SK-N-SH treated with all-trans-retinoic acid at 6 μM for 48 hours (cell line): ENCODE data around the gene SHANK1.

Source experiments
- ATAC-seq: fragments of 200-7000 bp; cut with Tn5 transposase; 3 replicates; pipeline ENCODE4 v1.9.1; 2020; ENCODE audit warnings: mild to moderate bottlenecking, moderate library complexity
- ARNTL ChIP-seq: fragments of 450-650 bp; formaldehyde crosslinking; IDR thresholded peaks from 2 replicates; pipeline ENCODE4 v1.5.0; 2020; ENCODE audit warnings: low read depth, mild to moderate bottlenecking, moderate library complexity, borderline replicate concordance
- BACH2 ChIP-seq: fragments of 250-450 bp; sonication (Bioruptor Pico); IDR thresholded peaks from 2 replicates; pipeline ENCODE4 v1.9.0; 2021; ENCODE audit warnings: mild to moderate bottlenecking, borderline replicate concordance
- CREB5 ChIP-seq: fragments of 250-450 bp; sonication (Bioruptor Pico); IDR thresholded peaks from 2 replicates; pipeline ENCODE4 v1.5.1; 2020; ENCODE audit warnings: low read depth, mild to moderate bottlenecking, moderate library complexity
- CSDC2 ChIP-seq: fragments of 250-450 bp; sonication (Bioruptor Pico); IDR thresholded peaks from 2 replicates; pipeline ENCODE4 v1.5.0; 2020; ENCODE audit warnings: mild to moderate bottlenecking, moderate library complexity
- CSRNP3 ChIP-seq: fragments of 250-450 bp; sonication (Bioruptor Pico); IDR thresholded peaks from 2 replicates; pipeline ENCODE4 v1.5.1; 2021; ENCODE audit warnings: mild to moderate bottlenecking, moderate library complexity
- ESRRG ChIP-seq: fragments of 250-450 bp; sonication (Bioruptor Pico); IDR thresholded peaks from 2 replicates; pipeline ENCODE4 v1.6.1; 2021; ENCODE audit warnings: mild to moderate bottlenecking
- GLIS3 ChIP-seq: fragments of 250-450 bp; sonication (Bioruptor Pico); IDR thresholded peaks from 2 replicates; pipeline ENCODE4 v1.5.0; 2020; ENCODE audit warnings: mild to moderate bottlenecking, moderate library complexity
- ISL1 ChIP-seq: fragments of 250-450 bp; sonication (Bioruptor Pico); IDR thresholded peaks from 2 replicates; pipeline ENCODE4 v2.1.2; 2022; ENCODE audit warnings: mild to moderate bottlenecking, moderate library complexity
- PATZ1 ChIP-seq: fragments of 250-450 bp; sonication (Bioruptor Pico); IDR thresholded peaks from 2 replicates; pipeline ENCODE4 v1.8.0; 2020; ENCODE audit warnings: mild to moderate bottlenecking, moderate library complexity, borderline replicate concordance
- POU6F1 ChIP-seq: fragments of 250-450 bp; sonication (Bioruptor Pico); IDR thresholded peaks from 2 replicates; pipeline ENCODE4 v1.8.0; 2021; ENCODE audit warnings: low read depth, mild to moderate bottlenecking, moderate library complexity, borderline replicate concordance
- PPARA ChIP-seq: fragments of 250-450 bp; sonication (Bioruptor Pico); IDR thresholded peaks from 2 replicates; pipeline ENCODE4 v1.5.0; 2020; ENCODE audit warnings: mild to moderate bottlenecking, borderline replicate concordance
- RARB ChIP-seq: fragments of 250-450 bp; sonication (Bioruptor Pico); IDR thresholded peaks from 2 replicates; pipeline ENCODE4 v1.8.0; 2021; ENCODE audit warnings: mild to moderate bottlenecking, moderate library complexity
- SNAI2 ChIP-seq: fragments of 250-450 bp; sonication (Bioruptor Pico); IDR thresholded peaks from 2 replicates; pipeline ENCODE4 v1.5.0; 2020; ENCODE audit warnings: mild to moderate bottlenecking, moderate library complexity
- TOX ChIP-seq: fragments of 250-450 bp; sonication (Bioruptor Pico); IDR thresholded peaks from 2 replicates; pipeline ENCODE4 v1.8.0; 2021; ENCODE audit warnings: mild to moderate bottlenecking, moderate library complexity, borderline replicate concordance
- ZC3H10 ChIP-seq: fragments of 250-450 bp; sonication (Bioruptor Pico); IDR thresholded peaks from 2 replicates; pipeline ENCODE4 v1.5.1; 2021; ENCODE audit warnings: mild to moderate bottlenecking, moderate library complexity
- ZFP3 ChIP-seq: fragments of 250-450 bp; sonication (Bioruptor Pico); IDR thresholded peaks from 2 replicates; pipeline ENCODE4 v1.5.0; 2020; ENCODE audit warnings: mild to moderate bottlenecking, moderate library complexity
- ZFP30 ChIP-seq: fragments of 450-650 bp; formaldehyde crosslinking; IDR thresholded peaks from 2 replicates; pipeline ENCODE4 v1.5.0; 2022; ENCODE audit warnings: mild to moderate bottlenecking, moderate library complexity
- ZNF565 ChIP-seq: fragments of 450-650 bp; formaldehyde crosslinking; conservative IDR thresholded peaks from 2 replicates; pipeline ENCODE4 v1.5.0; 2020; ENCODE audit warnings: low read depth, mild to moderate bottlenecking, moderate library complexity
- ZNF70 ChIP-seq: fragments of 450-650 bp; formaldehyde crosslinking; IDR thresholded peaks from 2 replicates; pipeline ENCODE4 v1.5.0; 2020; ENCODE audit warnings: mild to moderate bottlenecking, moderate library complexity
- ZNF8 ChIP-seq: fragments of 450-650 bp; formaldehyde crosslinking; IDR thresholded peaks from 2 replicates; pipeline ENCODE4 v1.5.0; 2020; ENCODE audit warnings: mild to moderate bottlenecking, moderate library complexity

Gene SHANK1

GRCh38 chr19:50633973-50634372, 85.6 kb downstream of the SHANK1 start (continued):
- TF ChIP-seq ZNF8 (CRISPR knock-in tag), result no peak
- TF ChIP-seq, all 23 proteins: peak for 0

GRCh38 chr19:50633359-50633758, 86.2 kb downstream of the SHANK1 start:
- TF ChIP-seq ISL1 (CRISPR knock-in tag) (no peak), RARB (CRISPR knock-in tag) (no peak), CSDC2 (CRISPR knock-in tag) (no peak), ZNF8 (CRISPR knock-in tag) (no peak), SNAI2 (CRISPR knock-in tag) (no peak), ZFP30 (CRISPR knock-in tag) (no peak), GLIS3 (CRISPR knock-in tag) (no peak), CSRNP3 (CRISPR knock-in tag) (no peak), ZC3H10 (no peak)
- ATAC-seq, result no peak

GRCh38 chr19:50632151-50632835, 87.3 kb downstream of the SHANK1 start:
- ATAC-seq, result no peak
- no peak for TF ChIP-seq ESRRG (CRISPR knock-in tag)
- TF ChIP-seq PPARA (CRISPR knock-in tag), result no peak
- no peak for TF ChIP-seq ZNF565 (CRISPR knock-in tag)
- no peak for TF ChIP-seq BACH2 (CRISPR knock-in tag)
- no peak for TF ChIP-seq PATZ1 (CRISPR knock-in tag)
- TF ChIP-seq CREB5 (CRISPR knock-in tag), result no peak
- TF ChIP-seq ZNF8 (CRISPR knock-in tag), result no peak
- TF ChIP-seq POU6F1, result no peak
- no peak for TF ChIP-seq CSRNP3 (CRISPR knock-in tag)
- TF ChIP-seq CSDC2 (CRISPR knock-in tag), result no peak
- no peak for TF ChIP-seq ISL1 (CRISPR knock-in tag)

GRCh38 chr19:50629801-50630200, 89.8 kb downstream of the SHANK1 start:
- TF ChIP-seq ARNTL (no peak), ZFP30 (CRISPR knock-in tag) (no peak)
- ATAC-seq, result no peak

- no peak for ATAC-seq
- TF ChIP-seq ESRRG (CRISPR knock-in tag) (no peak), ZFP3 (CRISPR knock-in tag) (no peak), CSDC2 (CRISPR knock-in tag) (no peak), TOX (CRISPR knock-in tag) (no peak), PPARA (CRISPR knock-in tag) (no peak), ISL1 (CRISPR knock-in tag) (no peak), ZNF70 (CRISPR knock-in tag) (no peak), ZFP30 (CRISPR knock-in tag) (no peak), PATZ1 (CRISPR knock-in tag) (no peak), CSRNP3 (CRISPR knock-in tag) (no peak), ZNF565 (CRISPR knock-in tag) (no peak), ZNF8 (CRISPR knock-in tag) (no peak), BACH2 (CRISPR knock-in tag) (no peak), CREB5 (CRISPR knock-in tag) (no peak)
These were observed 90.4 kb downstream of the SHANK1 start for GRCh38 chr19:50629194-50629593.
